GM19193 (cell line): ENCODE data around the gene KIRREL1.

ENCODE experiments used
- POLR2A ChIP-seq: IDR thresholded peaks from 4 replicates; pipeline ENCODE4 v1.6.1; 2011; ENCODE audit not compliant: insufficient read depth, insufficient read length; ENCODE audit errors: extremely low read depth

KIRREL1 gene

DNA sequence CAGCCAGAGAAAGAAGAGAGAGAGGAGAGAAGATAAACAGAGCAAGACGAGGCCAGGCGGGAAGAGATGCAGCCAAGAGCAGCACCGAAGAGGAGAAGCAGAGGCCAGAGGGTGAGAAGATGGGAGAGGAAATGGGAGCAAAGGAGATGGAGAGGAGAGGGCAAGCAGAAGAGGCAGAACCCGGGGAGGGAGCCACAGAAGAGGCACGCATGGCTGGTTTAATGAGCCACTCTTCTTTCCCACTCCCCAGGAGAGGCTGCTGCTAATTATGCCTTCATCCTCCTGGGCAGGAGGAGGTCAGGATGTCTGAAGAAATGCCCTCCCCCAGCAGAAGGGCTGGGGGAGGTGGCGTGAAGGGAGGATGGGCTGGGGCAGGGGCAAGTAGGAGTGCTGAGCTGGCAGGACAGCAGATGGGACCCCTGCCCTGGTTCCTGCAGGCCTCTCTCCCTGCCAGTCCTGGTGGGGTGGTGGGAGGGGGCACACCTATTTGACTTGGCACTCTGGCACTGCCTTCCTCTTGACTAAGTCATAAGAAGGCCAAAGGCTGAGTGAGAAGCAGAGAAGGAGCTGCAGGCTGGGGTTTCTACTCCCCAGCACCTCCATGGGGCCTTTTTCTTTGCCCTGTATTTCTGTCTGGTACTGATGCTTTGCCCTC lies 32.3 kb downstream of the KIRREL1 start:
- TF ChIP-seq POLR2A: no peak

DNA sequence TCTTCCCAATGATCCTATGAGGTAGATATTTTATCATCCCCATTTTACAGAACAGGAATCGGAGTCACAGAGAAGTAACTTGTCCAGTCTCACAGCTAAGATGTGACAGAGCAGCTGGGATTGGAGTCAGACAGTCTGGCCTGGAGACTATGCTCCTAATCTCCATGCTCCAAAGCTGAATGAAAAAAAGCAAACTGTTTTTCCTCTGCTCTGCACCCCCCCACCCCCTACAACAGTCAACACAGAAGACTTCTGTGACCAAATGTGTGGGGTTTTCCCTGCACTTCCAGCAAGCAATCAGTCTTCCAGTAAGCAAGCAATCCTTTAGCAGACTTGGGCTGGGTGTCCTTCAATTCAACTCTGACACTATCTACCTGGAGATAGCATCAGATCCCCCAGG lies 33.2 kb downstream of the KIRREL1 start:
- TF ChIP-seq POLR2A: no peak

DNA sequence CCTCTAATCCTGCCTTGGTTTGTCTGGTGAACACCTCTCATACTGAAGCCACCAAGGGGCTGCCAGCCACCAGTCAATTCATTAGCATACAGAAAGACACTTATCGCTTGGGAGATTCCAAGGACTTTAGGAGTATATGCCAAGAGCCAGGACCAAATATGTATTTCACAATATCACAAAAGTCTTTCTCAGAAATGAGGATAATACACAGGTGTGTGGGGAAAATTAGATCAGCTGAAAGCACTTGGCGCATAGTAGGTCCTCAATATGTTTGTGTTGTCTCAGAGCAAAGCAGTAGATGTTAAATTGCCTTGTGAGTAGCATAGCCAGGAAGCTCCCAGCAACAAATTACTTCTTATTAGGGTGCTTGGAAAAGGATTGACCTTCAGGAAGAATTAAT lies 34.1 kb downstream of the KIRREL1 start:
- TF ChIP-seq POLR2A: no peak

DNA sequence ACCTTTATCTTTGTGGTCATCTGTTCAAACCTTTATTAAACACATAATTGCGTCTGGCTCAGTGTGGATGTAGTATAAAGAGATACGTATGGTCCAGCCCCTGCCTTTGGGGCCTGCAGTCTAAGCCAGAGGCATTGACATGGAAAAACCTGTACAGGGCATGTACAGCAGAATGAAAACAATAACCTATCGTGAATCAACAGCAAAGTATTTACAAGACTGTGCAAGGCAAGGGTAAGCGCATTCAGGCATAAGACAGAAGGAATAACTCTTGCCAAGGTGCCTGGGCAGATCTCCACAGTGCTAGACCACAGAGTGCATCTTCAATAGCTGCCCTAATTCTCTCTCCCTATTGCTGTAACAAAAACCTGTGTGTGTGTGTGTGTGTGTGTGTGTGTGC lies 35.5 kb downstream of the KIRREL1 start:
- no peak for TF ChIP-seq POLR2A

DNA sequence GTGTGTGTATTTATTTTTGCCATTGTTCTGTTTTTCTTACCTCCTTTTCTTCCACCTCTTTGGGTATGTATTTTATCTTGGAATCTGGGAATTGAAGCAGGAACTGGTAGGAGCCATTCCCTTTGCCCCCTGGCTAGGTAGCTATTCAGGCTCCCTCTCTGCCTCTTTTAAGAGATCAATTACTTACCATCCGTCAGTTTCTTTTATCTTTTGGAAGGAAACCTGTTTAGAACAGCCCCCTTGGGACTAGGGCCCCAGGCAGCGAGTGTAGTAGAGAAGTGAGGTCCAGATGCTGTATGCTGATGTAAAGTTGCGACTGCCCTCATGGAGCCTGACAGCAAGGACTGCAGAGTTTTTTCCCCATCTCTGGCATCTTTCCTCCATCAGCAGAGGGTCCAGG lies 41.6 kb downstream of the KIRREL1 start:
- TF ChIP-seq POLR2A: no peak

DNA sequence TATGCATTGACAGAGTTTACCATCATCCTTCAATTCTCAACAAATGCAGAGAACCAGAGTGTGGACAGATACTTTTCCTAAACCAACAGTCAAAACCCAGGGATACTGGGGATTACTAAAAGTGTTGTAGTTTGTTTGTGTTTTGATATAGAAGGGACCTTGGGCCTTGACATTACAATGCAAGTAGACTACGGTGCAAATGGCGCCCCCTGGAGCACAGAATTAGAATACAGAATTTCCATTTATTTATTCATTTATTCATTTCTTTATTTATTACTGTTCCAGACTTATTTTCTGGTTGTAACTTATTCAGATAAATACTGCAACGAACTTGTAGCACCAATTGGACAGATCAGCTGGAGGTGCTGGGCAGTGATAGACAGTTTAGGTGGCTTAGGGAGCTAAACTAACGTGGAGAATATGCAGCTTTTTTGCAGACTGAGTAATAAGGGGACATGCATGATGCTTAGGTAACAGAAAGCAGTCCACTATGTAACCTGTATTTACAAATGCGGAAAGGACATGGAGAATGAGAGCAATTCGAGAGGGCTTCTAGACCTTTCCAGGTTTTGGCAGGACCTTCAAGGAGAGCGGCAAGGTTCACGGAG lies 42.6 kb downstream of the KIRREL1 start:
- no peak for TF ChIP-seq POLR2A

DNA sequence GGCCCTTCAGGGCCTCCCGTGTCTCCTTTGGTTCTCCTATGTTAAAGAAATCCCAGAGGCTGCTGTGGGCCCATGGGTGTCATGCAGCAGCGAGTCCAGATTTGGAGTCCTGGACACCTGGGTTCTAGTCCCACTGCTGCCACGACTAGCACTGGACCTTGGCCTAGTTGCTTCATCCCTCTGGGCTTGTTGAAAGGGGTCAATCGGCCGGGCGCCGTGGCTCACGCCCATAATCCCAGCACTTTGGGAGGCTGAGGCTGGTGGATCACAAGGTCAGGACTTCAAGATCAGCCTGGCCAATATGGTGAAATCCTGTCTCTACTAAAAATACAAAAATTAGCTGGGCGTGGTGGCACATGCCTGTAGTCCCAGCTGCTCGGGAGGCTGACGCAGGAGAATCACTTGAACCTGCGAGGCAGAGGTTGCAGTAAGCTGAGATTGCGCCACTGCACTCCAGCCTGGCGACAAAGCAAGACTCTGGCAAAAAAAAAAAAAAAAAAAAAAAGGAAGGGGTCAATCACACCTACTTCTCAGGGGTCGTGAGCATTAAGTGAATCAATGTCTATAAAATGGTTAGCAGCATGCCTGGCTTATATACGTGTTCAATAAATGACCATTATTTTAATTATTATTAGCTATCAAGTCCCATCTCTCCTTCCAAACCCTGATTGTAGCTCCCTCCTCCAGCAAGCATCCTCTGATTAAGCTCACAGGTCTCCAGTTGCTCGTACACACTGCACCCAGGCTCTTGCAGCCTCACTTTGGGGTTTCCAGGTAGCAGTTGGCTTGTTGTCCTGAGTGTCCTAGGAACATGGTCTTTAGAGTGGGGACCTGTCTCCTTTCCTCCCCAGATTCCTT lies 43.8 kb downstream of the KIRREL1 start:
- TF ChIP-seq POLR2A: no peak

DNA sequence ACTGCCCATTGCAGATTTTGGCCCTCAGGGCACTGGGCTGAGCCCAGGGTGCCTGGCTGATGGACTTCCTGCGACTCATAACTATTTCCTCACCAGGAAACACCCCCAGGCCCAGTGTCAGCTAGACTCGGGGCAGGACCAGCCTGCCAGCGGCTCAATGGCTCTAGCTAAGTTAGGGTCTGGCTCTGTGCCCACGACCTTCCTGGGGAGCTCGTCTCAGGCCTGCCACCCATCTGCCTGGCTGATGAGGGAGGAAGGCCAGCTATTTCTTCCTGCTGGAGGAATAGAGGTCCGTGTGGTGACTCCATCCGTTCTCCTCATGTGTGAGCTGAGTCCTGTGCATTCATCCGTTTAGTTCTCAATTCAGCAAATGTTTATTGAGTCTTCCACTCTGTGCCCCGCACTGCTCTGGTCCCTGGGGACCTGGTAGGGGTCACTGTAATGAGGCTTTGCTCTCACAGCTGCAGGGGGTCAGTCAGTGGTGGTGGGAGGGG lies 44.5 kb downstream of the KIRREL1 start:
- TF ChIP-seq POLR2A: no peak

DNA sequence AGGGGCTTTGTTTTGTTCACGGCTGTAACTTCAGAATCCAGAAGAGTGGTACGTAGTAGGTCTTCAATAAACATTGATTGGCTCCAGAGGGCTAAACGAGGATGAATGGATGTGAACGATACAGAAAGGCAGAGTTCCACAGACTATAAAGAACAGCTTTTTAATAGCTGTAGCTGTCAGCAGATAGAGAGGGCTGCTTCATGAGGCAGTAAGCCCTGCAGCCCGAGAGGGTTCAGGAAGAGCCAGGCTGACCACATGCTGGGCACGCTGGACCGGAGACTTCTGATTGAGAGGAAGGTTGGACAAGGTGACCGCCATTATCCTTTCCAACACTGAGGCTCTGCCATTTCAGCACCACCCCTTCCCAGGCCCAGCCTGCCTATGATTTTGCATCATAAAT lies 45.3 kb downstream of the KIRREL1 start:
- TF ChIP-seq POLR2A: no peak

DNA sequence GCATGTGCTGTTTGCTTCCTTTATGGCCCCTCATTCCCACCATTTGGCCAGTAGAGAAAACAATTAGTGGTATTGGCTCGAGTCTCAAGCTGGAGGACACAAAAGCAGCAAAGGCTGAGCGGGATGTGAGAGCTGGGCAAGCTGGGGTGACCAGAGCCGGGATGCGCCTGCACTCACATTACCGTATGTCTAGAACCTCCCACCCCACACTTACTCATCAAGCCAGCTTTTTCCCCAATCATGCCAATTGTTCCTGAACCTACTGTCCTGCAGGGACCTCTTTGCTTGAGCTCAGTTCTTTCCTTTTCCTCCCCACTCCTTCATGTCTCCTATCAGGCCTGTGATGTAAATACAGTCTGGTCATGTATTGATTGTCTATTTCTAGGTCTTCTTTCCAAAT lies 45.9 kb downstream of the KIRREL1 start:
- TF ChIP-seq POLR2A: no peak

DNA sequence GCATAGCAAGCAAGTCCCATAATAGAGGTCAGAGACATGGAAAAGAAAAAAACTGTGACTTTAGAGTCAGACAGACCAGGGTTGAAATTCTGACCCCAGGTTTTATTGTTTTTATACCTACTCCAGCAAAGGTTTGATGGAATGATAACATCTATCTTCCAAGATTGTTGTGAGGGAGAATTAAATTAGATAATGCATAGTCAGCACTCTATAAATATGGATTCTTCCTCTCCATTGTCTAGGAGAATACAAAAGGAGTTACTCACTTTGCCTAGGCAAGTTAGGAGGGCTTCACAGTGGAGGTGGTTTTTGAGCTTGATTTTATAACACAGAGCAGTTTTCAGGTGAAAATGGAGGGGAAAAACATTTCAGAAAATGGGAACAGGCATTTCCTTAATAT lies 46.9 kb downstream of the KIRREL1 start:
- TF ChIP-seq POLR2A: no peak

DNA sequence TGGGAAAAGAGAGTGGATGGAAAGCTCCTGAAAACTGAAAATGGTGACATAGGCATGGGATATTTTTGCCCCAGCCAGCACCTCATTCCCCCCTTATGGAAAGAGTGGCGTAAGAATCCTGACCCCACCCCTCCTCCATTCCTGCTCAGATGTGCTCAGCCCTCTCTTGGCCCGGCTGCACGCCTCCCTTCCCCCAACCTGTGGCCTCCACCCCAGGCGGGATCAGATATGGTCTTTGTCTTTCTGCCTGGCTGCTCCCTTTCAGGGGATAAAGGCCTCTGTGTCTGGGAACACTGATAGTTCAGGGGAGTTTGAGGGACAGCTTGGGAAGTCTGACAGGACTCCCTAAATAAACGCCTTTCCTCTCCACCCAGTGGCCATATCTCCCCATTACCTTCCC lies 49.8 kb downstream of the KIRREL1 start:
- TF ChIP-seq POLR2A: no peak

DNA sequence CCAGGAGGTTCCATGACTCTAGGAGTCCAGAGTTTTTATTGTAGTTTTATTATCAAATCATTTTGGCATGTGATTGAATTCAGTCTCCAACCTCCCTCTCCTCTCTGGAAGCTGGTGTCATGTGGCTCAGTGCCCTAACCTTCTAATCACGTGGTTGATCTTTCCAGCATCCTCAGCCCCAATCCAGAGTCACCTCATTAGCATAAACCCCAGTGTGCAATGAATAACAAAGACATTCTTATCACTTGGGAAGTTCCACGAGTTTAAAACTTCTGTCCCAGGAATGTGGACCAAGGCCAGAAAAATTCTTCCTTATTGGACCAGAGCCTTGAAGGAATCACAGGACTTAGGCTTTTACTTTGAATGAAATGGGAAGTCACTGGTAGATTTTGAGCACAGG lies 52.2 kb downstream of the KIRREL1 start:
- TF ChIP-seq POLR2A: no peak

DNA sequence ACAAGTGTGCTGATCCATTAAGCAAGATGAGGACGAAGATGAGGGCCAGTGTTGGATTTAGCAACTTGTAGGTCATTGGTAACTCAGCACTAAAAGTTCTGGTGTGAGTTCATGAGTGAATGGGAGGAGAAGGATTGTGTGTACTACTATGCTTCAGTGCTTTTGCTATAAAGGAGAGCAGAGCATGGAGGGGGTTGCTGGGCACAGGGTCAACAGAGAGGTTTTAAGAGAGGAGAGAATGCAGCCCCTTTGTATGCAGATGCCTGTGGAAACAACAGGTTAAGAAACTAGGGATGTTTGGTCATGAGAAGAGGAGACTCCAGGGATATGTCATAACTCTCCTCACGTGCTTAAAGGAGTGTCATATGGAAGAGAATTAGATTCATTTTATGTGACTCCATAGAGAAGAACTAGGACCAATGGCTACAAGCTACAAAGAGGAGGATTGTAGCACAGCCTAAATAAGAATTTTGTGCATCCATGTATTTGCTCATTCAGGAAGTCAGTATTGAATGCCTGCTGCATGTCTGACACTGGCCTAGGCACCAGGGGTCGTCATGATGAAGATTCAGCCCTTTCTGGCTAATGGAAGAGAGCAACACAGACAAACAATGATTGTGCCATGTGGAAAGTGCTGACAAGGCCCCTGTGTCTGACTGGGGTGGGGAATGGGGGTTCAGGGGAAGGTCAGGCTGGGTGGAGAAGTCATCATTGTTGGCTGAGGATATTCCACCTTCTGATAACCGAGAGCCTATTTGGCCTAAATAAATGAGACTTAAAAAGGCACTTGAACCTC lies 53.5 kb downstream of the KIRREL1 start:
- TF ChIP-seq POLR2A: no peak

DNA sequence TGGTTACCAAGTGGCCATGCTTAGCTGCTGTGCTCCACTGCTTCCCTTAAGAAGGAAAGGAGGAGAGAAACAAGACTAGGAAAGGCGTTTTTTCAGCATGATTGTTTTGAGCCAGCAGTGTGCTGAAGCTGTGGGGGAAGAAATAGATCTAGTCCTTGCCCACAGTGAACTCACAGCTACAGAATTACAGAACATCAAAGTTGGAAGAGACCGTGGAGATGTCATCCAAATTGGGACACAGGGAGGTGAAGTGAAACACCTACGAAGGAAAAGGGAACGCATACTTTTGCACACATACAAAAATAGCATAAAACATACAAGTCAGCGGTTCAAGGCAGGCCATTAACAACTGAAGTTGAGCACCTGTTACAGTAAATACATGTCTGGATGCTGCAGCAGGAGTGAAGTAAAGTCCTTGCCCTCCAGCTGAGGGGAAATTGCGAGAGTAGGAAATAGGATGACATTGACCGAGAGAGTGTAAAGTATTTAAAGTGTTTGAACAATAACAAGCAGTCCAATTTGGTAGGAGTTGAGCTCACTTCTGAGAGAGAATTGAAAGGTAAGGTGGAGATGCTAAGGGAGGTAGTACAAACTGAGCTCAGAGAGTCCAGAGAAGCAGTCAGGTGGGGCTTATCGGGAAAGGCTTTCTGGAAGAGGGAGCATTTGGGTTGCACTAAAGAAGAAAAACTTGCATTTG lies 55.1 kb downstream of the KIRREL1 start:
- TF ChIP-seq POLR2A: no peak

DNA sequence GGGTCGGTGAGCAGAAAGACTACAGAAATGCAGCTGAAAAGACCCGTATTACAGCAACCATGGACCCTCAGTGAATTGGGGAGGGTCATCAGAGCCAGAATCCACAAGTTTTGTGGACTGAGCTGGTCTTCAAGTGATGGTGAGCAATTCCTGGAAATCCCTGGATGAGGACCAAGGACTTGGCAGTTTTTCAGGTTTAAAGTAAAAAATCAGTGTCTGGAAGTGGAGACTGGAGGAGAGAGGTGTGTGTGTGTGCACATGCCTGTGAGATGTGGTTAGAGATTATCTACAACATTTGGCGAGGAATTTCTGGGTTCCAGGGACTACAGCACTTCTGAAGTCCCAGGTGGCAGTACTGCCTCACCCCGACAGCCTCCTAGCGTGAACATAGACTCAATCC lies 56.4 kb downstream of the KIRREL1 start:
- no peak for TF ChIP-seq POLR2A
